ENCODE measurements around the gene SFTPB.
A peak's percentile ranks its signal among the peaks of the same experiment; 100 is the strongest.
"Not testable (repeated sequence)": the region's sequence is repeated elsewhere in the genome, so short reads cannot be mapped to it uniquely, and the experiment has no call there.

The SFTPB gene

DNA sequence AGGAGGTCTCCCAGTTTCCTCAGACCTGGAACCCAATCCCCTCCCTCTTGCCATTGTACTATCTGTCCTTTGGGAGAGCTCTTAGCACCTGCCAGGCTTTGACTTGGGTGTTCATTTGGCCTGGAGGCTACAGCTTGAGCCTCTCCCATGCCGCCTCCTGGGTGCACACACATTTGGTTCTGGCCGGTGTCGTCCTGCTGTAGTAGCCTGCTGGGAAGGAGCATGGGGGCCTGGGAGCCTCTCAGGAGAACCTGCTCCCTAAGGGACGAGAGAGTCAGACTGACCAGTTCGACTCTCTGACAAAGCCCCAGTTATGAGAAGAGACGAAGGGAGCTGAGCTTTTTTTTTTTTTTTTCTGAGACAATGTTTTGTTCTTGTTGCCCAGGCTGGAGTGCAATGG lies 7.4 kb upstream of the SFTPB start:
- no peak for DNase-seq

DNA sequence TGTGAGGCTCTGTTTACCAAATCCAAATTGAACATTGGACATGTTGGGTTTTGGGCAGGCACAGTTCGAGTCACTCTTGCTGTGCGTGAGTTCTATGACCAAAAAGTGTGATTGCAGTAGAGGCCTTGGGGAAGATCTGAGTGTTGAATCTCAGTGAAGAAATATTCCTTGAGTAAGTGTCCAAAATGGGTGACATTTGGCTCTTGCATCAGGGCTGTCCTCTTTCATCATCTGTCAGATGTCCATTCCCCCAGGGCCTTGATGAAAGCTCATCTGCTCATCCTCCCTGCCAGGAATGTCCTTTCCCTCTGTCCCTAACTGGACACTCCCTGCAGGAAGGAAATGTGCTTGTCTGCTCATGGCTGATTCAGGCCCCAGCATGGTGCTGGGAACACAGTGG lies 6.4 kb upstream of the SFTPB start:
- DNase-seq: no peak

DNA sequence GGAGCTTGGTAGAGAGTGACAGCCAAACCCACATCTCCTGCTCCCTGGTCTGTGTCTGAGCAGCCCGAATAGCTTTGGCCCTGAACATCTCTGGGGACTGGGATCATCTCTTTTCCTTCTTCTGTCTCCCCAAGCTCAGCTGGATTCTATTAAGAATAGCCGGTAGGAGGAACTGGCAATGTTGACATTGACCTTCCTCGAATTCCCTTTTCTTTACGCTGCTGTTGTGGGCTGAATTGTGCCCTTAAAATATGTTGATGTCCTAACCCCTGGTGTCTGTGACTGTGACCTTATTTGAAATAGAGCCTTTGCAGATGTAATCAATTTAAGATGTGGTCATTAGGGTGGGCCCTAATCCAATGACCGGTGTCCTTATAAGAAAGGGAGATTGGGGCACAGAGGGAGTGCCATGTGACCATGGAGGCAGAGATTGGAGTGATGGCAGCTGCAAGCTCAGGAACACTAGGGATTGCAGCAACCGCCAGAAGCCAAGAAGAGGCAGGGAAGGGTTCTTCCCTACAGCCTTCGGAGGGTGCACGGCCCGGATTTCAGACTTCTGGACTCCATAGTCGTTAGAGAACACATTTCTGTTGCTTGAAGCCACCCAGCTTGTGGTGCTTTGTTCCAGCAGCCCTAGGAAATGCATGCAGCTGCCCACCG lies 5.8 kb upstream of the SFTPB start:
- DNase-seq: no peak

- DNase-seq: no peak
Measured at GRCh38 chr2:85672456-85672855, 4.5 kb upstream of the SFTPB start.

DNA sequence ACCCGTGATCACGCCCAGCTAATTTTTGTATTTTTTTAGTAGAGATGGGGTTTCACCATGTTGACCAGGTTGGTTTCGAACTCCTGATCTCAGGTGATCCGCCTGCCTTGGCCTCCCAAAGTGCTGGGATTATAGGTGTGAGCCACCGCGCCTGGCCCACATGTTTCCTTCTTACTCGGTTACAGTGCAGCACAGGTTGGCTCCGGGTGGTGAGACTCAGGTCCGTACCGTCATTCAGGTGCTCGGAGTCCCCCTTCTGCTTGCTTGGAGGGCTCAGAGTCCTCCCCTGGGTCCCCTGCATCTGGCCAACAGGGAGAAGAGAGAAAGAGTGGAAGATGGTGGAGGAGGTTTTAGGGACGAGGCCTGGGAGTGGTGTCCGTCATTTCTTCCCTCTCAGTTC lies 2.4 kb upstream of the SFTPB start:
- DNase-seq: not testable (repeated sequence)

DNA sequence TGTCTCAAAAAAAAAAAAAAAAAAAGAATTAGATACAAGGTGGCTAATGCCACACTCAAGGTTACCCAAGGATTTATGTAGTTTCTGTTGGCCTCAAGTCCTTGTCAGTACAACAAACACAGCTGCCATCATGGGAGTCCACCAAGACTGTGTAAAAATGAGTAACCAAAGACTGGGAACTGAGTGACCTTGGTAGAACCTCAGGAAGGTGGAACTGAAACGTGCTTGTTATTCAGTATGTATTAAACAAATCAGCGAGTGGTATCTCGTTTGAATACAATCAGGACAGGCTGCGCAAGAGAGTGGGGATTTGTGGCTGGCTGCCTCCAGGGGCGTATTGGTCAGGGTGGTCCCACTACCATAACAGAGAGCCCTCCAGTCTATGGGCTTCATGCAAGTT lies 1.6 kb upstream of the SFTPB start:
- peak; percentile 48 for DNase-seq

DNA sequence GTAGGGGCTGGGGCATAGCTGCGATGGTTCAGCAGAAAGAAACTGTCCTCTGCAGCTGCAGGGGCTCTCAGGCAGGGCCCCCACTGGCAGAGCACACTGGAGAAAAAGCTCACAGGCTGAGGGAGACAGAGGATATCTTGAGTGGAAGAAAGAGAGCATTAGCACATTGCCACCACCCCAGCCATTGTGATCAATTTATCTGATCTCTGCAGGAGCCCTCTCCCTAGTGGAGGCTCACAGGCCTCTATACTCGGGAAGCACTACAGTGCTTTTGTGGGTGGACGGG lies 801 bp upstream of the SFTPB start:
- DNase-seq: no peak

DNA sequence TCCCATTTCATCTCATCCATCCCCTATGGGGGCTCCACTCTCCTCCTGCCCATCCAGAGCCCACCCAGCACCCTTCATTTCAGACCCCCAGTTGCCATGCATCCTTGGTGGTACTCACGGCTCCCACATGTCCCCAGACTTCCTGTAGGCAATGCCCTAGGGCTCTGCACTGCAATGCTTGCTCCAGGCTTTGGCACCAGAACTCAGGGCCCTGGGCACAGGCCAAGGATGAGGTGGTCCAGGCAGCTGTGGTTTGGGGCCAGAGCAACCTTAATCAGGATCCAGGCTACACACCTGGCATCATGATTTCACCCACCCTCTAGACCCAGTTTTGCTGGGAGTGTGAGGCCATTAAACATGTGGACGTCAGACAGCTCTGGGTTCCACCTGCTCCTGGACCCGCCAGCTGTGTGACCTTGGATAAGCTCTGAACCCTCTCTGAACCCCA lies 414 bp downstream of the SFTPB start:
- DNase-seq: no peak

DNA sequence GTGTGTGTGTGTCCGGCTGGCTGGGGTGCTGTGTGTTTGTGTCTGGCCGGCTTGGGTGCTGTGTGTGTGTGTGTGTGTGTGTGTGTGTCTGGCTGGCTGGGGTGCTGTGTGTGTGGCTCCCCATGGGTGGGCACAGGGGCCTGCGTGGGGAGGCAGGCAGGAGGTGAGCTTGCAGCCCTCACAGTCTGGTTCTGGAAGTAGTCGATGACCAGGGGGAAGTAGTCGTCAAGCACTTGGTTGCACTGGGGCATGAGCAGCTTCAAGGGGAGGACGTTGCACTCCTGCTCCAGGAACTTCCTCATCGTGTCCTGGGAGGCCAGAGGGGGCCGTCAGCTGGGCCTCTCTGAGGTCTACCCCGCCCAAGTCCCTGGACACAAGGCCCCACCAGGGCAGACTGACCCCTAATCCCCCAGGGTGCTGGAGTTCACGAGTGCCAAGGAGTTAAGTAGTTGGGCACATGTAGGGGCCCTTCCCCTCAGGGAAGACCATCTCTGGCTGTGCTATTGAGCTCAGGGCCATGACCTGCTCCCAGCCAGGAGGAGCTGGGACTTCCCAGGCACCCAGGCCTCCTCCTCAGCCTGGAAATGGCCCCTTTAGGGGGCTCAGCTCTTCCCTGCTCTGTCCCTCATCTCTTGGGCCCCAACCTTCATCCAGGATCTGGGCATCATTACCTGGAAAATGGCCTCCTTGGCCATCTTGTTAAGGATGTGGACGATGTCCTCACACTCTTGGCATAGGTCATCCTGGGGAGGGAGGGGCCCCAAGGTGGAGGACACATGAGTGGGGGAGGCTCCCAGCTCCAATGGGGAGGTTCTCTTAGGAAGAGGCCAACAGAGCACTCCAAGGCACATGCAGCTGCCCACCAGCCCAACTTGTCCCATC lies 1.3 kb downstream of the SFTPB start:
- no peak for DNase-seq

- DNase-seq: no peak
Measured at GRCh38 chr2:85666016-85666415, 2.0 kb downstream of the SFTPB start.

- no peak for DNase-seq
Measured at GRCh38 chr2:85665264-85665937, 2.6 kb downstream of the SFTPB start.

GRCh38 chr2:85663594-85664565 lies 4.1 kb downstream of the SFTPB start:
- DNase-seq: no peak

DNA sequence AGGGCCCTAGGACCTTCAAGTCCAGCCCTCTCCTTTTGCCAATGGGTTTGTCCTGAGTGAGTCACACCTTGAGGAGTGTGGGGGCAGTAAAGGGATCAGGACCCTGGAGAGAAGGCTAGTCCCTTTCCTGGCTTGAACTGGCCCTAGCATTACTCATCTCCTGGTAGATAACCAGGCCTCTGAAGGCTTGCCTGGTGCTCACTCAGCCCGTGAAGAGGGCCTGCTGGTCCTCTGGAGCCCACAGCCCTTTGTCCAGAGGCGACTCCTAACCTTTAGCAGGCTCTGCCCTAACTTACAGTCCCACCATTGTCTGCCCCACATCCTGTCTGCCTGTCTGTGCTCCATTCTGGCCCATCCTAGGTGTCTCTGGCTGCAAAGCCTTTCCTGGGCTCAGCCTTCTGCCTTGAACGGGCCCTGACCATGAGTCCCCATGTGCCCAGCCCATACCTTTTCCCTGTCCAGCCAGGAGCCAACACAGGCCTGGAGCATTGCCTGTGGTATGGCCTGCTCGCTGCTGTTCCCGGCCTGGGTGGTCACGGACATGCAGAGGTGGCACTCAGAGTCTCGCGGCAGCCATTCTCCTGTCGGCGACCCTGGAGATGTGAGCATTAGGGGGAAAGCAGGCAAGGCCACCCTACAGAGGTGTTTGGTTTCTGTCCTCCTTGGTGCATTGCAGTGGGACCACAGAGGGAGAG lies 5.0 kb downstream of the SFTPB start:
- peak; percentile 61 for DNase-seq

GRCh38 chr2:85661139-85661858 lies 6.7 kb downstream of the SFTPB start:
- DNase-seq: no peak

- DNase-seq: no peak
Measured at GRCh38 chr2:85660725-85661124, 7.3 kb downstream of the SFTPB start.

DNA sequence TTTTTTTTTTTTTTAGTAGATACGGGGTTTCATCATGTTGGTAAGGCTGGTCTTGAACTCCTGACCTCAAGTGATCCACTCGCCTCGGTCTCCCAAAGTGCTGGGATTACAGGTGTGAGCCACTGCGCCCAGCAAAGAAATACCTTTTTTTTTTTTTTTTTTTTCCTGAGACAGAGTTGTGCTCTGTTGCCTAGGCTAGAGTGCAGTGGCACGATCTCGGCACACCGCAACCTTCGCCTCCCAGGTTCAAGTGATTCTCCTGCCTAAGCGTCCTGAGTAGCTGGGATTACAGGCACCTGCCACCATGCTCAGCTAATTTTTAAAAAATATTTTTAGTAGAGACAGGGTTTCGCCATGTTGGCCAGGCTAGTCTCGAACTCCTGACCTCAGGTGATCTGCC lies 7.7 kb downstream of the SFTPB start:
- not testable (repeated sequence) for DNase-seq

- DNase-seq: no peak
Measured at GRCh38 chr2:85659324-85659981, 8.5 kb downstream of the SFTPB start.

GRCh38 chr2:85657399-85657798 lies 10.6 kb downstream of the SFTPB start:
- DNase-seq: not testable (repeated sequence)

DNA sequence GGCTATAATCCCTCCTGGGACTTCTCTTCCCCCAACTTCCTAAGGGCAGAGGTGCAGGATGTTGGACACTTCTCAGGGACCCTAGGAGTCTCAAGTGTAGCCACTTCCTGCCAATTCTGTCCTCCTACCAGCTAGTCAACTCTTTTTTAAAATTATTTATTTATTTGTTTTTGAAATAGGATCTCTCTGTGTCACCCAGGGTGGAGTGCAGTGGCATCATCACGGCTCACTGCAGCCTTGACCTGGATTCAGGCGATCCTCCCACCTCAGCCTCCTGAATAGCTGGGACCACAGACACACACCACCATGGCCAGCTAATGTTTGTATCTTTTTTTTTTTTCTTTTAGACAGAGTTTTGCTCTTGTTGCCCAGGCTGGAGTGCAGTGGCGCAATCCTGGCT lies 11.5 kb downstream of the SFTPB start:
- peak; percentile 69 for DNase-seq

DNA sequence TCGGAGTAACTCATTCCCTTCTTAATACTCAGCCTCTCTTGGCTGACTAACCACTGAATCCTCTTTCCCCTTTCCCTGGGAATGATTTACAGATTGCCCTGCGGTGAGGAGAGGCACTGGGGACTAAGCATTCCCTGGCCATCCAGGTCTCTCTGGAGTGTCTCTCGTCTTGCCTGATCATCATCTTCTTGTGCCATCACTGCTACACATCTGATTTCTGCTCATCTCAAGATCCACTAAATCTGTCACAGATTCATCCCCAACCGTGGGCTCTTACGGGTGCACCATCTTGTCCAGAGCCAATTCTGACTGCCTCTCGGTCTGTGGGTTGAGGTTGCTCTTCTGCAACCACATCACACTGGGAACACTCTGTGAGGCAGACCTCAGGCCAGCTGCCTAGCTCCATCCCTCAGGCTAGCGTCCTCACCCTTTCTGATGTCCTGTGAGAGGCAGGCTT lies 12.0 kb downstream of the SFTPB start:
- DNase-seq: no peak

- DNase-seq: no peak
Measured at GRCh38 chr2:85653996-85654395, 14.0 kb downstream of the SFTPB start.
